ENCODE results near the gene FHOD1.

The FHOD1 gene

DNA sequence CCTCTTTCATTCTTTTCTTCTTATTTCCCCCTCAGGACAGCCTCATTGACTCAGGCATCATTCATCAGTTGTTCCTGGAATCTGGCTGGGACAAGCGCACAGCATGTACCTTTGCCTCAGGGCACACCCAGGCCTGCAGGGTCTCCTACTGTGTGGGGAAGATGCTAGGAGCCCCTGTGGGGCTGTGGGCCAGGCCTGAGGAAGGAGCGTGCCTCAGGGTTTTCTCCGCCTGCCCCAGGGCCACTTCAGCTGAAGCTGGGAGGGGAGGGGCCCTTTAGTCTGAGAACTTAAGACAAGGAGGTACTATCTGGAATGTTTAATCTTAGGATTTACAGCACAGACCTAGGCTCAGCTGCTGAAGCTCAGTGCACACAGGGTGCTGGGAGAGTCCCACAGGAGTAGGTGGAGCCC is 40.4 kb downstream of the FHOD1 start:
- FAIRE-seq, result no peak

DNA sequence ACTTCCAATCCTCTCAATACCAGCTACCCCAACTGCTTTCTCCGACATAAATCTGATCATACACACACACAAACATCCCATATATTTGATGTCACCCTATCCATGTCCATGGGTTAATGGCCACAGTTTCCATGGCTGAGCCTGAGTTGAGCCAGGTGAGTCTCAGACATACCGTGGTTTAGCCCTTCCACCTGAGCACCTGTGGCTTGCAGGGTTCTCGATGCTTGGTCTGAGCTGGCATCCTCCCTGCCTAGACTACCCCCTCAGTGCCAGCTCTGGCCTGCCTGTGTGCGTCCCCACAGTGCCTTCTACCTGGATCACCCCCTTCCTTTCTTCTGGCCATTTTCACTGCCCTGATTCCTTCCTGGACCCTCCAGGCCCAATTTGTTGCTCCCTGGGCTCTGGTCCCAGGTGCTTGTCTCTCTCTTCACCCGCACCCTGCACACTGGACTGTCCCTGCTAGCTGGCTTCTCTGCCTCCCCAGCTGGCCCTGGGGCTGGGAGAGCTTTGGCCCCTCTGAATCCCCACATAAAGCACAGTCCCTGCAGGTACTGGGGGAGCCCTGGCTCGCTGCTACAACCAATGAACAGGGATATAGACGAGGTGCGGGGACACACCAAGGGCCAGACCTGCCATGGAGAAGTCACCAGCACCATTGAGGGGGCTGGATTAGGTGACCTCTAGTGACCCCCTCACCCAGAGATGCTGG is 41.0 kb downstream of the FHOD1 start:
- no peak for FAIRE-seq

DNA sequence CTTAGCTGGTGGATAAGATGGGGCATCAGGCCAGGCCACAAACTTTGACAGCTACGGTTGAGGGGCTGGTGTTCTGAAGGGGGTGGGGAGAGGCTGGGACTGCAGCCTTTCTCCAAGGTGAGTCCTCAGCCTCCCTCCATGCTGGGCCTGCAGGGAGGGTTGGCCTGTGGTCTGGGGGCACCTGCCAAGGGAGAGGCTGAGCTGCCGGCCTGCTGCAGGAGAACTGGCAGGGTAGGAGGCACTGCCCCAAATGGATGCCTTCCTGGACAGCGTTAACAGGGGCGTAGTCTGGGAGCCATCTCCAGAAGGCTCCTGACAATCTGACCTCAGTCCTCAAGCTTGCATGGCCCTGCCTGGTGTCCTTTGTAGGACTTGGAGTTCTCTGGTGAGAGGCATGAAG is 43.2 kb downstream of the FHOD1 start:
- no peak for FAIRE-seq

DNA sequence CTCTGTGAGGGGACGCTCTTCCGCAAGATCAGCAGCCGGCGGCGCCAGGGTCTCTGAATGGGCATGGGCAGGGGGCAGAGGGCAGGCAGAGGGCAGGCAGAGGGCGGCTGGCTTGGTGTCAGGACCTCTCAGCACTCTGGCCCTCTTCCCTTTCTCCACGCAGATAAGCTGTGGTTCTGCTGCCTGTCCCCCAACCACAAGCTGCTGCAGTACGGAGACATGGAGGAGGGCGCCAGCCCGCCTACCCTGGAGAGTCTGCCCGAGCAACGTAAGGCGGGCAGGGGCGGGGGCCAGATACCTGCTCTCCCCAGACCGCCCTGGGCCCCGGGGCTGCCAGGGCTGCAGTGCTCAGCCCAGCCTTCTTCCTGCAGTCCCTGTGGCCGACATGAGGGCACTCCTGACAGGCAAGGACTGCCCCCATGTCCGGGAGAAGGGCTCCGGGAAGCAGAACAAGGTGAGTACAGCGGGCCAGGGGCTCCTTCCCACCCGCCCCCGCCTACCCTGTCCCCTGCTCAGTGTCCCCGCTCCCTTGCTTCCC is 44.3 kb downstream of the FHOD1 start:
- no peak for FAIRE-seq

DNA sequence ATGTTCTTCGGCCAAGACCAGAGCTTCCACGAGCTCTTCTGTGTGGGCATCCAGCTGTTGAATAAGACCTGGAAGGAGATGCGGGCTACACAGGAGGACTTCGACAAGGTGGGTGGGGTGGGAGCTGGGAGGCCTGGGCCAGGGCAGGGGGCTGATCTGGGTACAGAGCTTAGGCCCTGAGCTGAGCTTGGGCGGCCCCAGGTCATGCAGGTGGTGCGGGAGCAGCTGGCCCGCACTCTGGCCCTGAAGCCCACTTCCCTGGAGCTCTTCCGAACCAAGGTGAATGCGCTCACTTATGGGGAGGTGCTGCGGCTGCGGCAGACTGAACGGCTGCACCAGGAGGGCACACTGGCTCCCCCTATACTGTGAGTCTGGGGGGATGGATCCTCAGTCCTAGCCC is 44.9 kb downstream of the FHOD1 start:
- no peak for FAIRE-seq

DNA sequence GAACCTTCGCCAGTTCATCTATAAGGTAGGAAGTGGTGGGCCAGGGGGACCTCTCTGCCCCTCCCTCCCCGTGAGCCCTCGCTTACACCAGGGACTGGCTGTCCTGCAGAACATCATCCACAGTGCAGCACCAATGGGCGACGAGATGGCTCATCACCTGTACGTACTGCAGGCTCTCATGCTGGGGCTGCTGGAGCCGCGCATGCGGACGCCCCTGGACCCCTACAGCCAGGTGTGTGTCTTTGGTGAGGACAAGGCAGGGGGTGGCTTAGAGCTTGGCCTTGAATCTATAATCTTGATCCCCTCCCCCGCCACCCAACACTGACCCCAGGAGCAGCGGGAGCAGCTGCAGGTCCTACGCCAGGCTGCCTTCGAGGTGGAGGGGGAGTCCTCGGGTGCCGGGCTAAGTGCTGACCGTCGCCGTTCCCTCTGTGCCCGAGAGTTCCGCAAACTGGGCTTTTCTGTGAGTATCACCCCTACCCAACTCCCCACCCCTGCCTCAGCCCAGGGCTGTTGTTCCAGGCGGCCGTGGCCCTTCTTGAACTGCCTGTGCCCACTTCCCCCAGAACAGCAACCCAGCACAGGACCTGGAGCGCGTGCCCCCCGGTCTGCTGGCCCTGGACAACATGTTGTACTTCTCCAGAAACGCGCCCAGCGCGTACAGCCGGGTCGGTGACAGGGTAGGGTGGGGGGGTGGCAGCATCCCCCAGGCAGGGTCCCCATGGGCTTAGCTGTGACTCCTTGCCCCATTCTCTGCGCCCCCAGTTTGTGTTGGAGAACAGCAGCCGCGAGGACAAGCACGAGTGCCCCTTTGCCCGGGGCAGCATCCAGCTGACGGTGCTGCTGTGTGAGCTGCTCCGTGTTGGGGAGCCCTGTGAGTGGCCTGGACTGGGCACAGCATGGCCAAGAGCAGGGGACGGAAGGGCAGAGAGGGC is 45.6 kb downstream of the FHOD1 start:
- FAIRE-seq, result no peak

DNA sequence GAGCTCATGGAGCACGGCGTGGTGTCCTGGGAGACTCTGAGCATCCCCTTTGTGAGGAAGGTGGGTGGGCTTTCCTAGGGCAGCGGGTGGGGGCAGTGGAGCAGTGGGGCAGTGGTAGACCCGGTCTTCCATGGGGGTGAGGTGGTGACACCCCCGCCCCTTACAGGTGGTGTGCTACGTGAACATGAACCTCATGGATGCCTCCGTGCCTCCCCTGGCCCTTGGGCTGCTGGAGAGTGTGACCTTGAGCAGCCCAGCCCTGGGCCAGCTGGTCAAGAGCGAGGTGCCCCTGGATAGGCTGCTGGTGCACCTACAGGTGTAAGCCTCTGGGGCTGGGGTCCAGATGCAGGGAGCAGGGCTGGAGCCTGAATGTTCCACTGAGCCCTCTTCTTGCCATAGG is 46.8 kb downstream of the FHOD1 start:
- no peak for FAIRE-seq

DNA sequence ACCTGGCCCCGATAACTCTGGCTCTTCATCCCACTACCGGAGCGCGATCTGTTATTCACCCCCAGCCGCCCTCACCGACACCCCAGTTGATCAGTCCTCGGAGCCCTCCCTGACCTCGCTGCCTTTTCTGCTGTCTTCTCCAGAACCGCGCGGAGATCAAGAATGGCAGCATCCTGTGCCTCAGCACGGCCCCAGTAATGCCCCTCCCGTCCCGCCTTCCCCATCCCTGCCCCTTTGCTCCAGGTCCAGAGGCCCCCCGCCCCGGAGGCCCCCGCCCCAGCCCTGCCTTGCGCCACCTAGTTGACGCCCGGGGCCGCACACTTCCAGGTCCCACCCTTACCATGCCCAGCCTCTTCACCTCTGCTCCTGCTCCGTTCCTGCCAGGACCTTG is 47.5 kb downstream of the FHOD1 start:
- FAIRE-seq, result no peak

DNA sequence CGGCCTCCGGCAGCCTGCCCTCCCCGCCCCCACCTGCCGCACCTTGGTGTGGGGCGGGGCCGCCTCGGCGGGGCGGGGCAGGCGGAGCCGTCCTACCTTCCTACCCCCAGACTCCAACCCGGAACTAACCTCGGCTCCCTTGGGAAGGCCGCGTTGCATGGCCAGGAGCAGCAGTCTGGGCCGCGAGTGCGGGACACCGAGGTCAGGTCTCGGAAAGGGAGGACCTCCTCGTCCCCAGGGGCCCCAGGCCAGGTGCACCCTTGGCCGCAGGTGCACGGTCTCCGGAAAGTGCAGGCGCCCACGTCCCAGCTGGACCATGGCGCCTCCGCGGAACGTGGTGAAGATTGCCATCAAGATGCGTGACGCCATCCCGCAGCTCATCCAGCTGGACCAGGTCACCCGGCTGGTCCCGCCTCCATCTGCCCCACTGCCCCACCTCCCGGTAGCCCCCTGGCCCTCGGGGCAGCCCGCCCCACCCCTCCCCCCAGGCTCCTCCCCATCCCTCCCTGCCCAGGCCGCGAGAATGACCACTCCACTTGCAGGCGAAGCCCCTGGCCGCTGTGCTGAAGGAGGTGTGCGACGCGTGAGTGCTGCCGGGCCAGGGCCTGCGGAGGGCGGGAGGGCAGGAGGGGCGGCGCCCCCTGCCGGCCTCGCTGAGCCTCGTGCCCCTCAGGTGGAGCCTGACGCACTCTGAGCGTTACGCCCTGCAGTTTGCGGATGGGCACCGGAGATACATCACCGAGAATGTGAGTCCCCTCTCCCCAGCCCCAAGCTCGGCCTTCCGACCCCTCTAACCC is 48.1 kb downstream of the FHOD1 start, which contains the start of gene ELMO3:
ELMO3 (plus strand) TSS at position 121 of the 797 bp plus-strand sequence; CDS start at position 317, 196 bp downstream.
- no peak for FAIRE-seq

DNA sequence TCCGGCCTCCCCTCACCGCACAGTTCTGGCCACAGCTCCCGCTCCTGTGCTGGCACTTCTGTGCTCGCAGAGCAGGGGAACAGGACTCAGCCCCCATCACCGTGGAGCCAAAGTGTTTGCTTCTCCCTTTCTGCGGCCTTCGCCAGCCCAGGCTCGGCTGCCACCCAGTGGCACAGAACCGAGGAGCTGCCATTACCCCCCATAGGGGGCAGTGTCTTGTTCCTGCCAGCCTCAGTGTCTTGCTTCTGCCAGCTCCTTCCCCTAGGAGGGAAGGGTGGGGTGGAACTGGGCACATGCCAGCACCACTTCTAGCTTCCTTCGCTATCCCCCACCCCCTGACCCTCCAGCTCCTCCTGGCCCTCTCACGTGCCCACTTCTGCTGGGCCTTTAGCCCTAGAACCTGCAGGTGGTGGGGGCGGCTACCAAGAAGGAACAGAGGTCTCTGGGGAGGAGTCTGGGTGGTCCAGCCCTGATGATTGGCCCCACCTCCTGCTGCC is 49.0 kb downstream of the FHOD1 start:
- no peak for FAIRE-seq

DNA sequence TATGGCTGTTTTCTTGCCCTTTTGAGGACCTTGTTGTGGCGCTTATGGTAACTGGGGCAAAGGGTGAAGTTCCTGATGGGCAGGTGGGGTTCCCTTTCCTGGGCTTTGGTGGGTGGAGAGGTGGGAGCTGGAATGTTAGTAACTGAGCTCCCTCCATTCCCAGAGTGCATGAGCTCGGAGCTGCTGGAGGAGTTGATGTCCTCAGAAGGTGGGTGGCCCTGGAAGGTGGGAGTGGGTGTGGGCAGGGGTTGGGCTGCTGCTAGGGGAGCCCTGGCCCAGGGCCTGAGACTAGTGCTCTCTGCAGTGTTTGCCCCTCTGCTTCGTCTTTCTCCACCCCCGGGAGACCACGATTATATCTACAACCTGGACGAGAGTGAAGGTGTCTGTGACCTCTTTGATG is 49.6 kb downstream of the FHOD1 start:
- FAIRE-seq, result no peak

DNA sequence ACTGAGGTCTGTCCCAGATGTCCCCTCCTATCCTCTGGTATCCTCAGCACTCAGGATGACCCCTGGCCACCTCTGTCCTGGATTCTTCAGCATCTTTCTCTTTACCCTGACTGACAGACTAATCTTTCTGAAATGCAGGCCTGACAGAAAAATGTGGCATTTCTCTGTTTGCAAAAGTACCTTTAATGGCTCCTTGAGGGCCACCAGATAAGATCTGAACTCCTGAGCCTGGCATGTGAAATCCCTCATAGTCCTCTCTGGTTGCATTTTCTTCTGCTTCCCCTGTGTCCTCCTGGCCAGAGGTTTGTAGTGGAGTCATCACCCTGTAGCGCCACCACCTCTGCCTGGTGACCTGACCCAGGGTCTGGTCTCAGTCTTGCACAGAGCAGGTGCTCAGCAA is 50.4 kb downstream of the FHOD1 start:
- FAIRE-seq, result no peak

DNA sequence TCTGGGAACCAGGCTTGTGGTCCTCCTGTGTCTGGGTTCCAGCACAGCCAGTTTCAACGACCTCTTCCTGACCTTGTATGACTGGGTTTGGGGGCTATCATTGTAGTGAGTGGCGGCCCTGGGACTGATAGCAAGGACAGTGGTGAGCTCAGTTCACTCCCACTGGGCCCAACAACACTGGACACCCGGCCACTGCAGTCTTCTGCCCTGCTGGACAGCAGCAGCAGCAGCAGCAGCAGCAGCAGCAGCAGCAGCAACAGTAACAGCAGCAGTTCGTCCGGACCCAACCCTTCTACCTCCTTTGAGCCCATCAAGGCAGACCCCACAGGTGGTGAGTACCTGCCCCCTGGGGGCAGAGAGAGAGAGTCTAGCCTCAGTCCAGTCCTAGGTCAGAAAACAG is 51.6 kb downstream of the FHOD1 start:
- no peak for FAIRE-seq

DNA sequence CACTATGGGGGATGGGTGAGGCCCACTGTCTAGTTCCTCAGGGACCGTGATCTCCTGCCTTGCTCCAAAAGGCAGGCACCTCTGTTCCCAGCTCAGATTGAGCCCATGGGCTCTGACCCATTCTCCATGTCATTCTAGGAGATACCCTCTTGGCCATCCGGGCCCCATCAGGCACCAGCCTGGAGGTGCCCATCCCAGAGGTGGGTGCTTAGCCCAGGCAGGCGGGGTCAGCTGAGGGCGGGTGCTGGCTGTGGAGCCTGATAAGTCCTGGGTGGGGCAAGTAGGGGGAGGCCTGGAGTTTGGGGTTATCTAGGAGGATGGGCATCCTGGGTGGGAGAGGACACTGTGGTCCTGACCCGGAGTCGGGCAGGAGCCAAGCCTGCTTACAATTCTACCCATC is 53.0 kb downstream of the FHOD1 start:
- no peak for FAIRE-seq

DNA sequence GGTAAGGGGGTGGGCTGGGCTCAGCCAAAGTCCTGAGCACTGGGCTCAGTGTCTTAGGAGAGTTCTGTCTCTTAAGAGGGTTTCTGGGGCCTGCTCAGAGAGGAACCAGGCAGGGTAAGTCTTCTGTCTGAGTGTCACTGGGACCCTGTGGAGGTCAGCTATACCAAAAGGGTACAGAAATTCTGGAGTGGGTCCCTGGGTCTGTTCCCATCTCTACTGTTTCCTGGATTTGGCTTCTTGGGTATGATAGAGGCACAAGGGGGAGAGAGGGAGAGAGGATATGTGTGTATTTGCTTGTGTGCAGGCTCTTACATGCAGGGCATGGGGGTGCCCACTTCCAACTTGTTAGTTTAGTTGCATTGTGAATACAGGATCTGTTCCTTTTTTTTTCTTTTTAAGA is 53.7 kb downstream of the FHOD1 start:
- no peak for FAIRE-seq

DNA sequence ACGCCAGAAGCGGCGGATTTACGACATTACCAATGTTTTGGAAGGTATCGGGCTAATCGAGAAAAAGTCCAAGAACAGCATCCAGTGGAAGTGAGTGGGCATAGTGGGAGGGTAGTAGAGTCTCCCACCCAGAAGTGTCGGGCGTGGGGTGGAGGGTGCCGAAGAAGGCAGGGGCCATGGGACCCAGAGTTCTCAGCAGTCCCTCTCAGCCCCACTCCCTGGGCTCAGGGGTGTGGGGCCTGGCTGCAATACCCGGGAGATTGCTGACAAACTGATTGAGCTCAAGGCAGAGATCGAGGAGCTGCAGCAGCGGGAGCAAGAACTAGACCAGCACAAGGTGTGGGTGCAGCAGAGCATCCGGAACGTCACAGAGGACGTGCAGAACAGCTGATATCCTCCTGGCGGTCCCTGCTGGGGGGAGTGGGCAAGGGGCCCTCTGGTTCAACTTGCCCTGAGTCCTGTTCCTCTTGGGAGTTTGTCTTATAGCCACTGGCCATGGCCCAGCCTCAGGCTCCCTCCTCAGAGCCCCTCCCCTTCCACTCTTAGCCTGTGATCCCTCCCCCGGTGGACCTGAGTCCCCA is 54.4 kb downstream of the FHOD1 start:
- FAIRE-seq, result no peak

DNA sequence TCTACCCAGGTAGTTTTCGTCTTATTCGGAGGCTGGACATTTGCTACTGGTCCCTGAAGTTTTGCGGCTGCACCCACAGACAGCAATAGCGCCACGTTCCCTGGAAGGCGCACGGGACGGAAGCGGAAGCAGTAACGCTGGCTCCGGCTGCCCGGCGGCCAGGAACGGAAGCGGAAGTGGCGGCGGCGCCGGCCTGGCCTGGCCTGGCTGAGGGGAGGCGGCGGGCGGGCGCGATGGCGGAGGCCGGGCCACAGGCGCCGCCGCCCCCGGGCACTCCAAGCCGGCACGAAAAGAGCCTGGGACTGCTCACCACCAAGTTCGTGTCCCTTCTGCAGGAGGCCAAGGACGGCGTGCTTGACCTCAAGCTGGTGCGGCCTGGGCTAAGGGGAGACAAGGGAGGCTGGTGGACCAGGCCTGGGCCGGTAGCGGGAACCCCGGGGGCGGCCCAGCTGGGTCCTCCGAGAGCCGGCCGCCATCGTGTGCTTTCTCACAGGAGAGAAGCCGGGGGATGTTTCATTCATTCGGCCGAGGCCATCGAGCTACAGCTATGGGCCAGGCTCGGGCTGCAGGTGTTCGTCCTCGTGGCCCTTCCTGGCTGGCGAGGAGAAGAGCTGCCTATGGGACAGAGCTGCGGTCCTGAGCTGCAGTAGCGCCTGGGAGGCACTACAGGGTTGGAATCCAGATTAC is 55.1 kb downstream of the FHOD1 start, which contains the start of gene E2F4:
E2F4 (plus strand) TSS at position 161 of the 687 bp plus-strand sequence; CDS start at position 234, 73 bp downstream.
- no peak for FAIRE-seq

DNA sequence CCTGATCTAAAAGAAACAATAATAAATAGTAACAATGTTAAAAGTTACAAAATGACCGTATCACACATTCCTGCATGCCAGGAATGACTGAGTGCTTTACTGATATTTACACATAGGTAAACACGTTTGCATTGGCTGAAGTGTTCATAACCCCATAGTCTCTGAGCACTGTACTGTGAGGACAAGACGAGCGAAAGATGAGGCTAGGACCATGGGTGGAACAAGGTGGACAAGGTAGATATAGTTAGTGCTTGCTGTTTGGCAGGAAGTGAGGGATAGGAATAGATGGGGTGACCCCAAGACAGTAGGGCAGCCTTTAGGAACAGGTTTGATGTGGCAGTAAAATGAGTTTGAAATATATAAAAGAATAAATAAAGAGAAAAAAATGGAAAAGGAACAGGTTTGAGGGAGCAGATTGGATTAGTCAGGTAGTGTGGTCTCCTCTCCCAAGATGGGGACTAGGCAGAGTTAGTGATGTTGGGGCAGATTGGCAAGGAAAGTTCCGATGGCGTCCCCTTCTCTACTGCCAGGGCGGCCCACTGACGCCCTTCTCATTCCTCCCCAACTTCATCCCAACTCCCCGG is 55.8 kb downstream of the FHOD1 start:
- FAIRE-seq, result no peak

DNA sequence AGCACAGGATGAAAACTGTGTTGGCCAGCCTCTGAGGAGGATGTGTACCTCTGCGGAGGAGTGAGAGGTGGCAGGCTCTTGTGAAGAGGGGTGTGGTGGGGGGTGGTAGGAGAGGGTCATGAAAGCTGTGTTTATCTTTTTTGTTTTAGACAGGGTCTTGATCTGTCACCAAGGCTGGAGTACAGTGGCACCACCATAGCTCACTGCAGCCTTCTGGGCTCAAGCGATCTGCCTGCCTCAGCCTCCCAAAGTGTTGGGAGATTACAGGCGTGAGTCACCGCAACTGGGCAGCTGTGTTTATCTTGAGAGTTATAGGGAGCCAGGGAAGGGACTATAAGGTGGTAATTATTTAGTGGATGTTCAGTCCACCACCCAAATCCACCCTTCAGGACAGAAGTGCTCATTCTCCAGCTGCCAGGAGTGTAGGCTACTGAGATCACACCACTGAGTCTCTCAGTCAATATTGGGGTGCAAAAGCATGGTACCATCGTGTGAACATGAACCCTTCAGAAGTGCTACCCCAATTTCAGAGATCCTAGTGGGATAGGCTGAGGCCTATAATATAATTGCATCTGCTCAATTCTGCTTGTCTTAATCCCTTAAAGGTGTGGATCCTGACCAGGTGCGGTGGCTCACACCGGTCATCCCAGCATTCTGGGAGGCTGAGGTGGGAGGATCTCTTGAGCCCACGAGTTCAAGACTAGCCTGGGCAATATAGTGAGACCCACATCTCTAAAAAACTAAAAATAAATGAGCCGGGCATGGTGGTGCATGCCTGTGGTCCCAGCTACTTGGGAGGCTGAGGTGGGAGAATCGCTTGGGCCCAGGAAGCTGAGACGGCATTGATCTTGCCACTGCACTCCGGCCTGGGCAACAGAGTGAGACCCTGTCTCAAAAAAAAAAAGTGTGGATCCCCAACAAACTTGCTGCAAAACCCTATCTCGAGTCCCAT is 56.6 kb downstream of the FHOD1 start:
- FAIRE-seq, result no peak

DNA sequence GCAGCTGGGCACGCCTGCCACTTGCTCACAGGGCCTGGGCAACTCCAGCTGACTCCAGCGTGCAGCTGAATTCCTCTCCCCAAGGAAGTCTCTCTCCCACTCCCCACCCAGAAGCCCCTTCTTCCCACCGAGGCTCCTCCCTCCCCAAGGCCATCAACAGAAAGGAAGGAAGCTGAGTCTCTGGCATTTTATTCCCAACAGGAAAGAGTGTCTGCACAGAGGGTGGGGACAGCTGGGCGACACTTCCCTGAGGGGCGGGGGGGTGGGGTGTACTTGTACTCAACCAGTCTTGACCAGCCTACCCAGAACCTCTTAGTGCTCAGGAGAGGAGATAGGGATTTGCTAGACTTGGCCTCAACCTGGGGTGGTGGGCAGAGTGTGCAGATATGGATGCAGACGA is 57.2 kb downstream of the FHOD1 start, which contains the start of gene EXOC3L1:
EXOC3L1 (minus strand) TSS at position 96 of the 400 bp plus-strand sequence. CDS start 460 bp downstream, outside the sequence.
- no peak for FAIRE-seq

All from colon (tissue), 2 donors.